Smooth muscle cell (in vitro differentiated cells): ENCODE measurements around the gene MAP2K2. TPM values are rescaled to one million over a fixed set of nuclear protein-coding genes. Genes with fewer than 3 reads are reported as not detected.
A peak's percentile ranks its signal among the peaks of the same experiment; 100 is the strongest.

Experiments
- DNase-seq: peaks from one replicate; lab custom pipeline; 2025; ENCODE audit not compliant: unreplicated experiment; lab: John Stamatoyannopoulos, UW
- H2AFZ ChIP-seq: fragments of 200-600 bp; sonication (generic); 2 replicates; pipeline ENCODE4 v1.6.0; 2016; ENCODE audit warnings: antibody characterized with exemption, low read depth, mild to moderate bottlenecking
- H3F3A ChIP-seq: fragments of 200-600 bp; sonication (generic); 2 replicates; pipeline ENCODE4 v1.6.0; 2017; ENCODE audit warnings: antibody characterized with exemption, low read depth
- H3K27ac ChIP-seq: fragments of 200-600 bp; sonication (generic); 2 replicates; pipeline ENCODE4 v1.5.1; 2016; ENCODE audit warnings: low read depth, mild to moderate bottlenecking
- H3K27me3 ChIP-seq: fragments of 200-600 bp; sonication (generic); 2 replicates; pipeline ENCODE4 v1.6.1; 2016; ENCODE audit warnings: low read depth, mild to moderate bottlenecking
- H3K36me3 ChIP-seq: fragments of 200-600 bp; sonication (generic); 2 replicates; pipeline ENCODE4 v1.5.1; 2016; ENCODE audit warnings: low read depth
- H3K4me1 ChIP-seq: fragments of 200-600 bp; sonication (generic); 2 replicates; pipeline ENCODE4 v1.5.1; 2016; ENCODE audit warnings: low read depth
- H3K4me2 ChIP-seq: fragments of 200-600 bp; sonication (generic); 2 replicates; pipeline ENCODE4 v1.6.0; 2016; ENCODE audit warnings: mild to moderate bottlenecking
- H3K4me3 ChIP-seq: fragments of 200-600 bp; sonication (generic); 2 replicates; pipeline ENCODE4 v1.5.1; 2016; ENCODE audit warnings: mild to moderate bottlenecking
- H3K79me2 ChIP-seq: fragments of 200-600 bp; sonication (generic); 2 replicates; pipeline ENCODE4 v1.6.0; 2016; ENCODE audit warnings: low read depth, mild to moderate bottlenecking
- H3K9ac ChIP-seq: fragments of 200-600 bp; sonication (generic); 2 replicates; pipeline ENCODE4 v1.6.0; 2016; ENCODE audit warnings: low read depth
- H3K9me3 ChIP-seq: fragments of 200-600 bp; sonication (generic); replicated peaks from 2 replicates; pipeline ENCODE4 v1.5.1; 2016; ENCODE audit warnings: low read depth
- H4K20me1 ChIP-seq: fragments of 200-600 bp; sonication (generic); 2 replicates; pipeline ENCODE4 v1.6.0; 2016; ENCODE audit warnings: low read depth
- CTCF ChIP-seq: fragments of 200-600 bp; sonication (generic); IDR thresholded peaks from 2 replicates; pipeline ENCODE4 v1.5.1; 2017; ENCODE audit warnings: borderline replicate concordance, mild to moderate bottlenecking, antibody characterized with exemption; ENCODE audit not compliant: insufficient read depth, poor library complexity, severe bottlenecking
- WGBS: methylation state at CpG from one replicate; pipeline ENCODE4 v1.1.7; 2016; ENCODE audit warnings: low lambda C conversion rate; 5-methylcytosine and 5-hydroxymethylcytosine counted together
- polyA plus RNA-seq: library from polyadenylated mRNA; unstranded; fragments of >200 nt; fragmentation: Nextera tagmentation; extraction: Ambion mirVana; gene quantifications from 2 replicates; pipeline ENCODE4 v1.2.1, GENCODE V29; 2016
- total RNA-seq: library from RNA; depleted of rRNA; stranded (reverse); fragments of >200 nt; gene quantifications from 2 replicates; pipeline ENCODE4 v1.2.3, GENCODE V29; 2014

Gene MAP2K2
- total and polyA plus RNA-seq, 2 experiments from 2014 or later, result 79.1 to 193 TPM

DNA sequence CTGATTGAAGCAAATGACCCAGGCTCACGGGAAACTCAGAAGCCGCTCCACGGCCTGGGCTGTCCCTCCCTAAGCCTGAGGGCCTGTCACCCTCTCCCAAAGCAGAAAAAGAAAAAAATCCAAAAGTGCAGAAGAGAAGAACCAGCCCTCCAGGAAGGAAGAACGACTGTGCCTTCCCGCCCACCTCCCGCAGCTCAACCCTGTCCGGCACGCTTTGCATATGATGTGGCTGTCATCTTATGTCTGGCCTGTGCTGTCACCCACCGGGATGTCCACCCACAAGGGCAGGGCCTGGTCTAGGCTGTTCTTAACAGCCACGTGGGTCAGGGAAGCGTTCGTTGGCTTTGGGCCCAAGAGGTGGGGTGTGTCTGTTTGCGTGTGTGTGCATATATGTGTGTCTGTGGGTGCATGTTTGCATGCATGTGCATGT is 70.9 kb downstream of the MAP2K2 start:
- TF ChIP-seq CTCF, result no peak
- no peaks in the 10 kb centered on the region for H3K27me3 ChIP-seq
- H3K4me3 ChIP-seq, result no peak overlapping the region
- H3K9me3 ChIP-seq, result no peaks in the 10 kb centered on the region
- no peaks in the 10 kb centered on the region for H3K36me3 ChIP-seq
- peaks cover 97% of the 10 kb centered on the region for H4K20me1 ChIP-seq
- peak overlapping the region; percentile 58 for H3K4me2 ChIP-seq
- WGBS, result 33% methylated on average over 13 of the region's 13 CpGs
- DNase-seq, result no peak
- peak overlapping the region; percentile 95 for H3K27ac ChIP-seq
- peaks cover 89% of the 10 kb centered on the region for H3K79me2 ChIP-seq
- no peak overlapping the region for H2AFZ ChIP-seq
- H3K9ac ChIP-seq, result peak overlapping the region; percentile 18
- no peaks in the 10 kb centered on the region for H3K4me1 ChIP-seq
- peaks cover 7% of the 10 kb centered on the region for H3F3A ChIP-seq

- 73% methylated on average over 21 of the region's 27 CpGs for WGBS
- DNase-seq, result no peak
- no peaks in the 10 kb centered on the region for H3K4me1 ChIP-seq
- no peak overlapping the region for H2AFZ ChIP-seq
- peak overlapping the region; percentile 95 for H3K27ac ChIP-seq
- H3K9me3 ChIP-seq, result no peaks in the 10 kb centered on the region
- peak overlapping the region; percentile 58 for H3K4me2 ChIP-seq
- peaks cover 87% of the 10 kb centered on the region for H3K79me2 ChIP-seq
- peaks cover 96% of the 10 kb centered on the region for H4K20me1 ChIP-seq
- no peak overlapping the region for H3K4me3 ChIP-seq
- no peaks in the 10 kb centered on the region for H3K36me3 ChIP-seq
- no peaks in the 10 kb centered on the region for H3K27me3 ChIP-seq
- peak overlapping the region; percentile 74 for H3K9ac ChIP-seq
- no peak for TF ChIP-seq CTCF
- peaks cover 5% of the 10 kb centered on the region for H3F3A ChIP-seq
Measured at GRCh38 chr19:4052114-4052992, 71.6 kb downstream of the MAP2K2 start.

- no peaks in the 10 kb centered on the region for H3K36me3 ChIP-seq
- H3K9me3 ChIP-seq, result no peaks in the 10 kb centered on the region
- H3K4me1 ChIP-seq, result no peaks in the 10 kb centered on the region
- peaks cover 87% of the 10 kb centered on the region for H3K79me2 ChIP-seq
- H3K4me2 ChIP-seq, result peak overlapping the region; percentile 58
- peak overlapping the region; percentile 74 for H3K9ac ChIP-seq
- no peak for DNase-seq
- no peak overlapping the region for H2AFZ ChIP-seq
- peak overlapping the region; percentile 95 for H3K27ac ChIP-seq
- H3K4me3 ChIP-seq, result no peak overlapping the region
- 64% methylated on average over 13 of the region's 15 CpGs for WGBS
- H3F3A ChIP-seq, result peaks cover 5% of the 10 kb centered on the region
- no peak for TF ChIP-seq CTCF
- H4K20me1 ChIP-seq, result peaks cover 94% of the 10 kb centered on the region
- no peaks in the 10 kb centered on the region for H3K27me3 ChIP-seq
Measured at GRCh38 chr19:4051175-4052101, 72.5 kb downstream of the MAP2K2 start.
